Gastrocnemius medialis (tissue), 4 donors: ENCODE data around the gene PTPRN2. TPM values are rescaled to one million over a fixed set of nuclear protein-coding genes. Genes with fewer than 3 reads are reported as not detected.

Experiments
- ATAC-seq, 2 donors: fragments of 150-250 bp; one replicate each; pipeline ENCODE4 v1.9.1; 2016
- DNase-seq, 2 donors: peaks; one replicate each; pipeline ENCODE4 v3.0.0-alpha.2; 2019
- H3K27ac ChIP-seq, 4 donors: fragments of 200-600 bp; sonication (generic); 1 replicate in 1 of 4; 2 replicates in 3 of 4; pipeline ENCODE4 v1.5.1; 2016 to 2018; ENCODE audit warnings: mild to moderate bottlenecking in 2 of 4, moderate library complexity in 1 of 4
- H3K27me3 ChIP-seq, 3 donors: fragments of 200-600 bp; sonication (generic) in 2 of 3; 1 replicate in 1 of 3; 2 replicates in 2 of 3; pipeline versions ENCODE4 v1.5.1 to v1.6.0; 2016 to 2019; ENCODE audit warnings: mild to moderate bottlenecking in 1 of 3, moderate library complexity in 1 of 3
- H3K36me3 ChIP-seq, 2 donors: fragments of 200-600 bp; sonication (generic) in 1 of 2; one replicate each; pipeline ENCODE4 v1.5.1; 2017 to 2018
- H3K4me1 ChIP-seq, 2 donors: fragments of 200-600 bp; sonication (generic) in 1 of 2; one replicate each; pipeline ENCODE4 v1.5.1; 2016 to 2017; ENCODE audit warnings: mild to moderate bottlenecking in 2 of 2
- H3K4me3 ChIP-seq, 4 donors: fragments of 200-600 bp; sonication (generic) in 3 of 4; 1 replicate in 1 of 4; 2 replicates in 3 of 4; pipeline ENCODE4 v1.5.1; 2016 to 2019; ENCODE audit warnings: mild to moderate bottlenecking in 2 of 4
- H3K9me3 ChIP-seq, 3 donors: fragments of 200-600 bp; sonication (generic) in 2 of 3; 1 replicate in 1 of 3; 2 replicates in 2 of 3; pipeline ENCODE4 v1.5.1; 2016 to 2019
- POLR2A ChIP-seq, 2 donors: fragments of 450-650 bp; IDR thresholded peaks; one replicate each; pipeline ENCODE4 v1.6.1; 2017; ENCODE audit warnings: antibody characterized with exemption in 2 of 2, mild to moderate bottlenecking in 2 of 2, moderate library complexity in 2 of 2
- in situ Hi-C, 4 donors: fragments of 200-750 bp; cut with MboI; loops; one replicate each; pipeline versions ENCODE4 v1.15.0 to v1.8.0; 2017; ENCODE audit warnings: low sequenced_read_pairs in 4 of 4
- intact Hi-C: fragments of 100-400 bp; cut with DNase I; formaldehyde crosslinking; loops from one replicate; pipeline ENCODE4 v1.15.1; 2023; ENCODE audit warnings: low total_unique reads
- total RNA-seq, 4 donors: library from RNA; depleted of rRNA; stranded (reverse); fragments of >200 nt; gene quantifications; one replicate each; pipeline versions ENCODE4 v1.1.0 to v1.2.3, GENCODE V29; 2016
- TF ChIP-seq, protein P1 (sequence below), 5 experiments: fragments of 450-650 bp in 3 of 5; fragments of 200-600 bp in 2 of 5; sonication (generic) in 2 of 5; IDR thresholded peaks in 4 of 5; conservative IDR thresholded peaks in 1 of 5; 1 replicate in 4 of 5; 2 replicates in 1 of 5; pipeline ENCODE4 v1.5.1; 2016 to 2019; ENCODE audit warnings: antibody characterized with exemption in 5 of 5, mild to moderate bottlenecking in 3 of 5, moderate library complexity in 3 of 5

The PTPRN2 gene
- total RNA-seq, 4 donors from 2014 or later: 0.66 to 0.85 (median 0.81) TPM

DNA sequence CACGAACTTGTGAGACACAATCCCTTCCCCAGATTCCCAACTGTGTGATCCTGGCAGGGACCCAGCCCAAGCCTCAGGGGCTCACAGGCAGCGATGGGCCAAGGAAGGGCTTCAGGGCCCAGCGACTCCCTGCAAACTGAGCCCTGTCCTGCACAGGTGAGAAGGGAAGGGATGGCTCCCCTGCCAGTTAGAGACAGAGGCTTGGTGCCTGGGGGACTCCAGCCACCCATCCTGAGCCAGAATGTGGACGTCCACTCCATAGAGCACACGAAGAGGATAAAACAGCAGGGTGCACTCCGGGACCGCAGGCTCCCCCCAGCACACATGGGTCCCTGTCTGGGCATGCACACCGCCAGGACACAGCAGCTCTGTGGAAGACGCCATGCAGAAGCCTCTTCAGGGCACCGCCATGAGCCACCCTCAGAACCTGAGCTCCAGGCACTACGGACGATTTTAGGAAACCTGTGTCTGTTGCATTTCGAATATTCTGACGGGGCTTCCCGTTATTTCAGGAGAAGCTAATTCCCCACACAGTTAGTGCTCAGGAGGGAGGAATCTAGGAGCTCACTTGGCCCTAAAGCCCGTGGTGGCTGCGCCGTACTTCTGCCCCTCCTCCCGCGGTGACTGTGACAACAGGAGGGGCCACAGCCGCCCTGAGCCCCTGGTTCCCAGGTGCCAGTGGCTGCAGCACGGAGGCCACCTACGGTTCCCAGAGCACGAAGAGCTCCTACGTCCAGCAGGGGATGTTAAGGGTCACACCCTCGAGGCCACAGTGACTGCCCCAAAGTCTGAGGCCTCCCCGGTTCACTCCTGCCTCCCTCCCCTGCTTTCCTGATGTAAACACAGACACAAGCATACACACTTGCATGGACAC lies 326.0 kb downstream of the PTPRN2 start:
- ATAC-seq (no peak), DNase-seq (no peak)
- TF ChIP-seq, protein P1, sequence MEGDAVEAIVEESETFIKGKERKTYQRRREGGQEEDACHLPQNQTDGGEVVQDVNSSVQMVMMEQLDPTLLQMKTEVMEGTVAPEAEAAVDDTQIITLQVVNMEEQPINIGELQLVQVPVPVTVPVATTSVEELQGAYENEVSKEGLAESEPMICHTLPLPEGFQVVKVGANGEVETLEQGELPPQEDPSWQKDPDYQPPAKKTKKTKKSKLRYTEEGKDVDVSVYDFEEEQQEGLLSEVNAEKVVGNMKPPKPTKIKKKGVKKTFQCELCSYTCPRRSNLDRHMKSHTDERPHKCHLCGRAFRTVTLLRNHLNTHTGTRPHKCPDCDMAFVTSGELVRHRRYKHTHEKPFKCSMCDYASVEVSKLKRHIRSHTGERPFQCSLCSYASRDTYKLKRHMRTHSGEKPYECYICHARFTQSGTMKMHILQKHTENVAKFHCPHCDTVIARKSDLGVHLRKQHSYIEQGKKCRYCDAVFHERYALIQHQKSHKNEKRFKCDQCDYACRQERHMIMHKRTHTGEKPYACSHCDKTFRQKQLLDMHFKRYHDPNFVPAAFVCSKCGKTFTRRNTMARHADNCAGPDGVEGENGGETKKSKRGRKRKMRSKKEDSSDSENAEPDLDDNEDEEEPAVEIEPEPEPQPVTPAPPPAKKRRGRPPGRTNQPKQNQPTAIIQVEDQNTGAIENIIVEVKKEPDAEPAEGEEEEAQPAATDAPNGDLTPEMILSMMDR (IDR thresholded peaks at IDR 0.05 in 4 of 5, conservative IDR thresholded peaks at IDR 0.05 in 1 of 5): no peak
- no peak for TF ChIP-seq POLR2A (IDR thresholded peaks at IDR 0.05)
- H3K4me1 ChIP-seq: no peaks in the 10 kb centered on the region
- no peaks in the 10 kb centered on the region for H3K27me3 ChIP-seq
- H3K4me3 ChIP-seq: no peak overlapping the region
- no peaks in the 10 kb centered on the region for H3K9me3 ChIP-seq
- H3K27ac ChIP-seq: no peak overlapping the region
- H3K36me3 ChIP-seq: no peaks in the 10 kb centered on the region
- in situ Hi-C loops: no loop called here
- intact Hi-C loops: no loop called here

DNA sequence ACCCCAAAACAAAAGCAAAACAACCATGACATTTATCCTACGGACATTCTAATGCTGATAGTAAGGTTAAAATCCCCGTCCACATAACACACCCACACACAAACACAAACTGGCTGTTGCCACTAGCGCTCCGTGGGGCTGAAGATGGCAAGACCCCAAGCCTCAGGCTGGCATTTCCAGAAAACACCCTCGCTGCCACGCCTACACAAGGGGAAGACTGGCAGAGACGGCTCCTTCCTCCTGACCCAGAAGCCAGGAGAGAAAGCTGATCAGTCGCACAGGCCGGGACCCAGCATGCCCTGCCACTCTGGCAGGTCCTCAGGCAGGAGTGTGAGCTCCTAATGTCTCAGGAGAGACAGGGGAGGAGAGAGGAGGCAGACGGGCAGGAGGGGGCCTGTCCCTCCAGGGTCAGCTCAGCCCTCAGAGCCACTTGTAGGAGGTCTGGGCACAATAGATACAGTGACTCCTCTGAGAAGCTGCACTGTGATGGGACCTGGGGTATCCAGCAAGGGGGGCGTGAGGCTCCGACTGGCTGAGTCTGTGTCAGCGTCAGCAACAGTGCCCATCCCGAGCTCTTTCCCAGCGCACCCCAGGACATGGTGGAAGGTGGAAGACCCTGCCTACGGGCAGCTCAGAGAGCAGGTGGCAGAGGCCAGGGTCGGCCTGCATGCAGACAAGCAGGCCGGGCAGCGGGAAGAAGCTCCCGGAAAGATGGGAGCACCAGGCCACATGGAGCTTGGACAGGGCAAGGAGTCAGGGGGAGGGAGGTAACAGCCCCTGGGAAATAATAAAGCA lies 326.9 kb downstream of the PTPRN2 start:
- intact Hi-C loops (no loop called here), in situ Hi-C loops (no loop called here)
- Histone ChIP-seq H3K4me3 (no peak overlapping the region), H3K27me3 (no peaks in the 10 kb centered on the region), H3K9me3 (no peaks in the 10 kb centered on the region), H3K36me3 (no peaks in the 10 kb centered on the region), H3K27ac (no peak overlapping the region), H3K4me1 (no peaks in the 10 kb centered on the region)
- no peak for ATAC-seq
- DNase-seq: no peak
- TF ChIP-seq, protein P1 (IDR thresholded peaks at IDR 0.05 in 4 of 5, conservative IDR thresholded peaks at IDR 0.05 in 1 of 5): no peak
- no peak for TF ChIP-seq POLR2A (IDR thresholded peaks at IDR 0.05)

DNA sequence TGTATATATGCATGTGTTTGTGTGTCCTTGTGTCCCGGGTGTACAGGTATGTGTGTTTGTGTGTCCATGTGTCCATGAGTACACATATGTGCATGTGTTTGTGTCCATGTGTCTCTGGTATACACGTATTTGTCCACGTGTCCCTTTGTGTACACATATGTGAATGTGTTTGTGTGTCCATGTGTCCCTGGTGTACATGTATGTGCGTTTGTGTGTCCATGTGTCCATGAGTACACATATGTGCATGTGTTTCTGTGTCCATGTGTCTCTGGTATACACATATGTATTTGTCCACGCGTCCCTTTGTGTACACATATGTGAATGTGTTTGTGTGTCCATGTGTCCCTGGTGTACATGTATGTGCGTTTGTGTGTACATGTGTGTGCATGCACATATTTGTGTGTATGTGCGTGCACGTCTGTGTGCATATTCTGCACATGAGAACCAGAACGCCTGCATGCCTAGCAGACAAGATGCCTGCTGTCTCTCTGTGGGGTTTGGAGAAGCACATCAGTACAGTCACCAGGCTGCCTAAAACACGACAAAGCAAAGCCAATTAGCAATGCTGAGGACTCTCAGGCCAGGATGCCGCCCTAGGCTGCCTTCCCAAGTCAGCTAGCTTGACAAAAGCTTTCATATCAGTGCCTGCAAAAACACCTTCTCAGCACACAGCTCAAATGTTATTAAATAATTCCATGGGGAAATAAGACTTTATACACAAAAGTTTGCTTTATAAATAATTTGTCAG lies 327.8 kb downstream of the PTPRN2 start:
- no peak for DNase-seq
- in situ Hi-C loops: no loop called here
- no peak overlapping the region for H3K27ac ChIP-seq
- H3K27me3 ChIP-seq: no peaks in the 10 kb centered on the region
- ATAC-seq: no peak
- H3K36me3 ChIP-seq: no peaks in the 10 kb centered on the region
- H3K4me1 ChIP-seq: no peaks in the 10 kb centered on the region
- intact Hi-C loops: no loop called here
- H3K4me3 ChIP-seq: no peak overlapping the region
- no peaks in the 10 kb centered on the region for H3K9me3 ChIP-seq
- TF ChIP-seq POLR2A (IDR thresholded peaks at IDR 0.05): no peak

DNA sequence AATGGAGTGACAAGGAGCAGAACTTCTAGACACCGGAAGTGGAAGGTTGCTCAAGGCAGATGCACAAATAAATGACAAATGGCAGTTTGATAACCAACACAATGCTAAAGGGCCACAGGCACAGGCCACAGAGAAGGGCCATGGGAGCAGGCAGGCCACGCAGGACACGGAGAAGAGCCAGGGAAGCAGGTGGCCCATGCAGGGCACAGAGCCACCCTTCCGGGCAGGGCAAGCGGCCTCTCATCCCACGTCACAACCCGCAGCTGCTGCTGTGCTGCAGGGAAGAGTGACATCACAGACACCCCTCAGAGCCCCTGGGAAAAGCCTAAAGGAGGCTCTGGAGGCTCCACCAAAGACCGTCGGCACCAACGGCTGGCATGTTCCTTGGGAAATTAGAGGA lies 328.5 kb downstream of the PTPRN2 start:
- DNase-seq: no peak
- TF ChIP-seq, protein P1 (IDR thresholded peaks at IDR 0.05 in 4 of 5, conservative IDR thresholded peaks at IDR 0.05 in 1 of 5): no peak
- TF ChIP-seq POLR2A (IDR thresholded peaks at IDR 0.05): no peak
- intact Hi-C loops (no loop called here), in situ Hi-C loops (no loop called here)
- H3K4me1 ChIP-seq: no peaks in the 10 kb centered on the region
- no peak for ATAC-seq
- H3K27ac ChIP-seq: no peak overlapping the region
- no peaks in the 10 kb centered on the region for H3K27me3 ChIP-seq
- H3K36me3 ChIP-seq: no peaks in the 10 kb centered on the region
- no peaks in the 10 kb centered on the region for H3K9me3 ChIP-seq
- no peak overlapping the region for H3K4me3 ChIP-seq
